Prostate gland (tissue), 2 donors: ENCODE results near the gene SMCR8.

ENCODE experiments used
- CTCF ChIP-seq, 4 experiments: fragments of 200-600 bp in 2 of 4; fragments of 450-650 bp in 2 of 4; sonication (generic) in 2 of 4; IDR thresholded peaks; 1 replicate in 3 of 4; 2 replicates in 1 of 4; pipeline ENCODE4 v1.5.1; 2016 to 2019; ENCODE audit warnings: antibody characterized with exemption in 4 of 4, mild to moderate bottlenecking in 2 of 4, moderate library complexity in 2 of 4
- POLR2A ChIP-seq: fragments of 450-650 bp; IDR thresholded peaks from one replicate; pipeline ENCODE4 v1.6.1; 2016; ENCODE audit warnings: antibody characterized with exemption, mild to moderate bottlenecking
- POLR2AphosphoS5 ChIP-seq: sonication (generic); formaldehyde crosslinking; IDR thresholded peaks from one replicate; pipeline ENCODE4 v1.6.1; 2017; ENCODE audit warnings: antibody characterized with exemption

GRCh38 chr17:18277076-18277475, 38.0 kb upstream of the SMCR8 start:
- TF ChIP-seq CTCF (IDR thresholded peaks at IDR 0.05) (no peak), POLR2A (no peak), POLR2AphosphoS5 (no peak)
